H9 (cell line): Measurements from ENCODE around the gene EPB41L5. TPM values are rescaled to one million over a fixed set of nuclear protein-coding genes. Genes with fewer than 3 reads are reported as not detected.

Experiments
- DNase-seq: peaks from one replicate; pipeline ENCODE4 v3.0.0-alpha.2; 2017
- H2AFZ ChIP-seq: one replicate; pipeline ENCODE4 v1.6.1; 2013; ENCODE audit warnings: mild to moderate bottlenecking, low read length, control low read depth, moderate library complexity
- H2AK5ac ChIP-seq: 2 replicates; pipeline ENCODE4 v1.6.1; 2013; ENCODE audit warnings: low read length, control low read depth, mixed read lengths; ENCODE audit not compliant: insufficient read length
- H2BK120ac ChIP-seq: one replicate; pipeline ENCODE4 v1.6.1; 2013; ENCODE audit warnings: low read depth, mild to moderate bottlenecking, low read length, control low read depth, inconsistent platforms; ENCODE audit not compliant: poor library complexity, severe bottlenecking
- H2BK12ac ChIP-seq: 2 replicates; pipeline ENCODE4 v1.6.1; 2013; ENCODE audit warnings: low read length, control low read depth, mixed read lengths, low read depth; ENCODE audit not compliant: insufficient read length
- H2BK15ac ChIP-seq: 2 replicates; pipeline ENCODE4 v1.6.1; 2013; ENCODE audit warnings: low read depth, low read length, control low read depth
- H2BK20ac ChIP-seq: one replicate; pipeline ENCODE4 v1.6.1; 2013; ENCODE audit warnings: low read depth, mild to moderate bottlenecking, low read length, control low read depth, inconsistent platforms; ENCODE audit not compliant: poor library complexity, severe bottlenecking
- H2BK5ac ChIP-seq: 2 replicates; pipeline ENCODE4 v1.6.1; 2013; ENCODE audit warnings: low read length, control low read depth, mixed read lengths; ENCODE audit not compliant: insufficient read length
- H3K14ac ChIP-seq: 2 replicates; pipeline ENCODE4 v1.6.1; 2013; ENCODE audit warnings: low read length, control low read depth; ENCODE audit not compliant: insufficient read depth
- H3K18ac ChIP-seq: 2 replicates; pipeline ENCODE4 v1.6.1; 2013; ENCODE audit warnings: low read depth, mild to moderate bottlenecking, mixed read lengths, low read length, control low read depth; ENCODE audit not compliant: insufficient read length
- H3K23ac ChIP-seq: 2 replicates; pipeline ENCODE4 v1.6.1; 2013; ENCODE audit warnings: low read length, control low read depth, mixed read lengths, low read depth; ENCODE audit not compliant: insufficient read length
- H3K23me2 ChIP-seq: 2 replicates; pipeline ENCODE4 v1.6.1; 2013; ENCODE audit warnings: low read depth, mild to moderate bottlenecking, mixed read lengths, low read length, control low read depth; ENCODE audit not compliant: insufficient read length, poor library complexity, severe bottlenecking
- H3K27ac ChIP-seq: 2 replicates; pipeline ENCODE4 v1.5.1; 2013; ENCODE audit warnings: low read length, control low read depth, mixed read lengths, low read depth; ENCODE audit not compliant: insufficient read length
- H3K27me3 ChIP-seq: 2 replicates; pipeline ENCODE4 v1.6.1; 2013; ENCODE audit warnings: low read length, control low read depth, inconsistent platforms; ENCODE audit not compliant: insufficient read depth
- H3K4ac ChIP-seq: 2 replicates; pipeline ENCODE4 v1.6.1; 2013; ENCODE audit warnings: low read depth, mild to moderate bottlenecking, control low read depth, inconsistent platforms, low read length, moderate library complexity
- H3K4me1 ChIP-seq: 2 replicates; pipeline ENCODE4 v1.6.1; 2013; ENCODE audit warnings: low read length, control low read depth, inconsistent platforms; ENCODE audit not compliant: insufficient read depth
- H3K4me2 ChIP-seq: 2 replicates; pipeline ENCODE4 v1.6.1; 2013; ENCODE audit warnings: low read length, control low read depth, mixed read lengths; ENCODE audit not compliant: insufficient read length, insufficient read depth
- H3K56ac ChIP-seq: 2 replicates; pipeline ENCODE4 v1.6.1; 2013; ENCODE audit warnings: low read depth, mild to moderate bottlenecking, mixed read lengths, low read length, control low read depth; ENCODE audit not compliant: insufficient read length
- H3K79me1 ChIP-seq: 2 replicates; pipeline ENCODE4 v1.6.1; 2013; ENCODE audit warnings: low read depth, mild to moderate bottlenecking, moderate library complexity, low read length, control low read depth, inconsistent platforms; ENCODE audit not compliant: insufficient read depth, poor library complexity, severe bottlenecking
- H3K79me2 ChIP-seq: 2 replicates; pipeline ENCODE4 v1.6.1; 2013; ENCODE audit warnings: low read length, control low read depth, inconsistent platforms; ENCODE audit not compliant: insufficient read depth
- H3K9ac ChIP-seq: 2 replicates; pipeline ENCODE4 v1.6.1; 2013; ENCODE audit warnings: low read length, control low read depth, mixed read lengths; ENCODE audit not compliant: insufficient read length; ENCODE audit errors: extremely low read depth
- H3K9me3 ChIP-seq: one replicate; pipeline ENCODE4 v1.6.1; 2013; ENCODE audit warnings: low read depth, low read length, inconsistent platforms; ENCODE audit not compliant: control insufficient read depth
- H3T11ph ChIP-seq: one replicate; pipeline ENCODE4 v1.6.1; 2013; ENCODE audit warnings: mild to moderate bottlenecking, low read length, control low read depth, inconsistent platforms
- H4K20me1 ChIP-seq: one replicate; pipeline ENCODE4 v1.6.1; 2013; ENCODE audit not compliant: control insufficient read depth, insufficient read length, insufficient read depth
- H4K5ac ChIP-seq: 2 replicates; pipeline ENCODE4 v1.6.1; 2013; ENCODE audit warnings: low read depth, mild to moderate bottlenecking, mixed read lengths, low read length, control low read depth; ENCODE audit not compliant: insufficient read length
- H4K8ac ChIP-seq: replicated peaks from 2 replicates; pipeline ENCODE4 v1.6.1; 2013; ENCODE audit warnings: low read length, control low read depth, mixed read lengths, low read depth; ENCODE audit not compliant: insufficient read length
- H4K91ac ChIP-seq: 2 replicates; pipeline ENCODE4 v1.6.1; 2013; ENCODE audit warnings: low read depth, mild to moderate bottlenecking, moderate library complexity, mixed read lengths, low read length, control low read depth; ENCODE audit not compliant: insufficient read length
- H3K27ac Mint-ChIP-seq, 3 experiments: 2 replicates in 2 of 3; 3 replicates in 1 of 3; pipeline ENCODE4 v1.8.0; 2020 to 2021; ENCODE audit warnings: mixed read lengths in 3 of 3, mild to moderate bottlenecking in 1 of 3, moderate library complexity in 1 of 3
- H3K27me3 Mint-ChIP-seq: 2 replicates; pipeline ENCODE4 v1.8.0; 2021; ENCODE audit warnings: low read depth, mild to moderate bottlenecking, moderate library complexity, mixed read lengths
- H3K36me3 Mint-ChIP-seq, 3 experiments: 2 replicates in 2 of 3; 3 replicates in 1 of 3; pipeline ENCODE4 v1.8.0; 2020 to 2021; ENCODE audit warnings: low read depth in 3 of 3, mixed read lengths in 3 of 3; ENCODE audit not compliant: insufficient read depth in 1 of 3
- H3K4me1 Mint-ChIP-seq, 2 experiments: 2 replicates each; pipeline ENCODE4 v1.8.0; 2020; ENCODE audit warnings: mixed read lengths in 2 of 2
- H3K4me3 Mint-ChIP-seq, 2 experiments: 2 replicates in 1 of 2; 3 replicates in 1 of 2; pipeline ENCODE4 v1.8.0; 2020 to 2021; ENCODE audit warnings: mild to moderate bottlenecking in 2 of 2, mixed read lengths in 2 of 2, moderate library complexity in 1 of 2
- H3K9me3 Mint-ChIP-seq, 2 experiments: 2 replicates in 1 of 2; 3 replicates in 1 of 2; pipeline ENCODE4 v1.8.0; 2020; ENCODE audit warnings: mild to moderate bottlenecking in 2 of 2, mixed read lengths in 2 of 2, moderate library complexity in 1 of 2
- total RNA-seq: library from RNA; stranded (reverse); gene quantifications from 2 replicates; pipeline ENCODE4 v1.2.1, GENCODE V29; 2021
- TF ChIP-seq, protein P1 (sequence below): fragments of 200-600 bp; sonication (generic); conservative IDR thresholded peaks from 3 replicates; pipeline ENCODE4 v1.8.0; 2021; ENCODE audit warnings: antibody characterized with exemption, mild to moderate bottlenecking

Gene EPB41L5
- total RNA-seq, 1 experiment from 2014 or later = 40.4 TPM

DNA sequence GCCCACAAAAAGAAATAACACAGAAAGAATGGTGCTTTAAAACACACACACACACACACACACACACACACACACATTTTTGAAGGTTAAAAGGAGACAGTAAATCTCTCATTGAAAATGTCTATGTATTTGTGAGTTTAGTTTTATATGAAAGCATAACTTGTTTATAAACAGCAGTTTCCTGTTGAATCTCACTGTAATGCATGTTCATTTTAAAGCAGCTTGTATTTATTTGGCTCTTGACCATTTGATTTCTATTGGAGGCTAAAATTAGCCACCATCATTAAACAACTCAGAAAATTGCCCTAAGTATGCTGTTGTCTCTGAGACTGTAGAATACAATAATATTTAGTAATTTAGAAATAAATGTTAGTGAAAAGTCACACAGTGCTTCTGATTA lies 115.3 kb downstream of the EPB41L5 start:
- Histone ChIP-seq H4K5ac (no peak overlapping the region), H3K4me1 (no peaks in the 10 kb centered on the region), H4K91ac (no peak overlapping the region), H3K14ac (no peak overlapping the region), H2AFZ (no peak overlapping the region), H2BK20ac (no peak overlapping the region), H4K8ac (no peak overlapping the region), H4K20me1 (no peaks in the 10 kb centered on the region), H3K4me2 (no peak overlapping the region), H3K27me3 (no peaks in the 10 kb centered on the region), H2BK15ac (no peak overlapping the region), H3K4ac (no peak overlapping the region), H3K9me3 (no peaks in the 10 kb centered on the region), H2BK12ac (no peak overlapping the region), H2AK5ac (no peak overlapping the region), H2BK5ac (no peak overlapping the region), H3T11ph (no peak overlapping the region), H3K79me1 (no peaks in the 10 kb centered on the region), H3K23me2 (no peaks in the 10 kb centered on the region), H2BK120ac (no peak overlapping the region), H3K56ac (no peak overlapping the region), H3K23ac (no peak overlapping the region), H3K18ac (no peak overlapping the region), H3K9ac (no peak overlapping the region), H3K79me2 (no peaks in the 10 kb centered on the region), H3K27ac (no peak overlapping the region)
- TF ChIP-seq, protein P1, sequence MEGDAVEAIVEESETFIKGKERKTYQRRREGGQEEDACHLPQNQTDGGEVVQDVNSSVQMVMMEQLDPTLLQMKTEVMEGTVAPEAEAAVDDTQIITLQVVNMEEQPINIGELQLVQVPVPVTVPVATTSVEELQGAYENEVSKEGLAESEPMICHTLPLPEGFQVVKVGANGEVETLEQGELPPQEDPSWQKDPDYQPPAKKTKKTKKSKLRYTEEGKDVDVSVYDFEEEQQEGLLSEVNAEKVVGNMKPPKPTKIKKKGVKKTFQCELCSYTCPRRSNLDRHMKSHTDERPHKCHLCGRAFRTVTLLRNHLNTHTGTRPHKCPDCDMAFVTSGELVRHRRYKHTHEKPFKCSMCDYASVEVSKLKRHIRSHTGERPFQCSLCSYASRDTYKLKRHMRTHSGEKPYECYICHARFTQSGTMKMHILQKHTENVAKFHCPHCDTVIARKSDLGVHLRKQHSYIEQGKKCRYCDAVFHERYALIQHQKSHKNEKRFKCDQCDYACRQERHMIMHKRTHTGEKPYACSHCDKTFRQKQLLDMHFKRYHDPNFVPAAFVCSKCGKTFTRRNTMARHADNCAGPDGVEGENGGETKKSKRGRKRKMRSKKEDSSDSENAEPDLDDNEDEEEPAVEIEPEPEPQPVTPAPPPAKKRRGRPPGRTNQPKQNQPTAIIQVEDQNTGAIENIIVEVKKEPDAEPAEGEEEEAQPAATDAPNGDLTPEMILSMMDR = no peak
- Mint-ChIP-seq H3K4me3 (no peak overlapping the region), H3K27me3 (no peaks in the 10 kb centered on the region), H3K27ac (no peak overlapping the region), H3K36me3 (peaks cover 5 to 14% (median 7%) of the 10 kb centered on the region in 3 experiments), H3K4me1 (no peaks in the 10 kb centered on the region), H3K9me3 (peaks cover 0 to under 1% of the 10 kb centered on the region in 2 experiments; a peak in 1 of 5 replicates)
- no peak for DNase-seq
